HFF-Myc (cell line): ENCODE results near the gene MYO18A.
"Not testable (repeated sequence)": the region's sequence is repeated elsewhere in the genome, so short reads cannot be mapped to it uniquely, and the experiment has no call there.

Experiments
- DNase-seq: peaks from one replicate; pipeline ENCODE4 v3.0.0-alpha.2; 2011; ENCODE audit warnings: low read depth; ENCODE audit errors: extremely low read depth
- H3K4me3 ChIP-seq: replicated peaks from 2 replicates; pipeline ENCODE4 v1.5.1; 2011; ENCODE audit warnings: low read depth, mild to moderate bottlenecking, control low read depth, low read length
- TF ChIP-seq, protein P1 (sequence below): IDR thresholded peaks from 2 replicates; pipeline ENCODE4 v1.5.1; 2012; ENCODE audit warnings: mild to moderate bottlenecking, low read depth, low read length, control low read depth; ENCODE audit errors: missing control alignments

The MYO18A gene

DNA sequence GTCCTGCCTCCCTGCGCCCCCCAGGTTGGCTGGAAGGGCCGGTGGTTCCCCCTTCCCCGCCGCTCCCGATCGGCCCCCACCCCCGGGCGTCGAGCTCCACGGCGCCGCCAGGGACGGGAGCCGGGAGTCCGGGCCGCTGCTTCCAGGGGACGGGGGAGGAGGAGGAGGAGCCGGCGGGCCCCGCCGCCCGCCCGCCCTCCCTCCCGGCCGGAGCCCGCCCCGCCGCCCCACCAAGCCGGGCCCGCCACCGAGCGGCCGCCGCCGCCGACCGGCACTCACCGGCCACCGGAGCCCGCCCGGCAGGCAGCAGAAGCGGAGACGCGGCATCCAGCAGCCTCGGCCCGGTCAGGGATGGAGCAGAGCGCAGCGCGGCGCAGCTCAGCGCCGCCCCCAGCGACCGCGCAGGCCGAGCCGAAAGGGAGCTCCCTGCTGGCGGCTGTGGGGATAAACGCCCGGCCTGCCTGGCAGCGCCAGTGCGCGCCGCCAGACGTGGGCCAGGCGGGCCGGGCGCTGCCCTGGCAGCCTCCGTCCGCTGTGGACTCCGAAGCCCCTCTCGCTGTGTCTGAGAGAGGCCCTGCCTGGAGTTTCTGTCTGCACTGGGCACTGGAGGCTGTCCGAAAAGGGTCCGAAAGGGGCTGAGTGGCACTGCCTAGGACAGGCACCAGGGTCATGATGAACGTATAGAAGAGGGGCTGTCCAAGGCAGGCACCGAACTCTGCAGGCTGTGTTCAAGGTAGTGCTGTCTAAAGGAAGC, at the start of gene MYO18A:
TSS of gene MYO18A (minus strand) at position 365 of the 754 bp plus-strand sequence. CDS start 13,458 bp downstream, outside the sequence.
- H3K4me3 ChIP-seq = peak within 1 kb of the TSS; percentile 53
- no peak for DNase-seq
- TF ChIP-seq, protein P1, sequence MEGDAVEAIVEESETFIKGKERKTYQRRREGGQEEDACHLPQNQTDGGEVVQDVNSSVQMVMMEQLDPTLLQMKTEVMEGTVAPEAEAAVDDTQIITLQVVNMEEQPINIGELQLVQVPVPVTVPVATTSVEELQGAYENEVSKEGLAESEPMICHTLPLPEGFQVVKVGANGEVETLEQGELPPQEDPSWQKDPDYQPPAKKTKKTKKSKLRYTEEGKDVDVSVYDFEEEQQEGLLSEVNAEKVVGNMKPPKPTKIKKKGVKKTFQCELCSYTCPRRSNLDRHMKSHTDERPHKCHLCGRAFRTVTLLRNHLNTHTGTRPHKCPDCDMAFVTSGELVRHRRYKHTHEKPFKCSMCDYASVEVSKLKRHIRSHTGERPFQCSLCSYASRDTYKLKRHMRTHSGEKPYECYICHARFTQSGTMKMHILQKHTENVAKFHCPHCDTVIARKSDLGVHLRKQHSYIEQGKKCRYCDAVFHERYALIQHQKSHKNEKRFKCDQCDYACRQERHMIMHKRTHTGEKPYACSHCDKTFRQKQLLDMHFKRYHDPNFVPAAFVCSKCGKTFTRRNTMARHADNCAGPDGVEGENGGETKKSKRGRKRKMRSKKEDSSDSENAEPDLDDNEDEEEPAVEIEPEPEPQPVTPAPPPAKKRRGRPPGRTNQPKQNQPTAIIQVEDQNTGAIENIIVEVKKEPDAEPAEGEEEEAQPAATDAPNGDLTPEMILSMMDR = peak; percentile 77

DNA sequence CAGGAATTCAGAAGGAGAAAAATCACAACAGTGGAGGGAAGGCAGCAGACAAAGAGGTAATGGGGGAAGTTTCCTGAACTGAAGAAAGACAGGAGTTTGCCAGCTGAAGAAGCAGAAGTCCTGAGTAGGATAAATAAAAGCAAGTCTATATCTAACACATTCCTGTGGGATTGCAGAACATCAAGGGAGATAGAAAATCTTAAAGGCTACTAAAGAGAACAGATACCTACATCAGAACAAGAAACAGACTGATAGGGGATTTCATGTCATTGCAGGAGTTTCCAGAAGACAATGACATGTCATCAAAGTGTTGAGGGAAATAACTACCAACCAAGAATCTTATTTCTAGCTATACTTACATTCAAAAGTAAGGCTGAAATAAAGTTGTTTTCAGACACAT, 45.2 kb upstream of the MYO18A start:
- TF ChIP-seq, protein P1 = no peak

DNA sequence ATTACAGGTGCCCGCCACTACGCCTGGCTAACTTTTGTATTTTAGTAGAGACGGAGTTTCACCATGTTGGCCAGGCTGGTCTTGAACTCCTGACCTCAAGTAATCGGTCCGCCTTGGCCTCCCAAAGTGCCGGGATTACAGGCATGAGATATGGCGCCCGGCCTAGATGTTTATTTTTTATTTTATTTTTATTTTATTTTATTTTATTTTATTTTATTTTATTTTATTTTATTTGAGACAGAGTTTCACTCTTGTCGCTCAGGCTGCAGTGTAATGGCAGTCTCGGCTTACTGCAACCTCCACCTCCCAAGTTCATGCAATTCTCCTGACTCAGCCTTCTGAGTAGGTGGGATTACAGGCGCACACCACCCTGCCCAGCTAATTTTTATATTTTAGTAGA, 41.1 kb upstream of the MYO18A start:
- not testable (repeated sequence) for H3K4me3 ChIP-seq, DNase-seq

More for the DNA sequence above, 45.2 kb upstream of the MYO18A start:
- DNase-seq = no peak
- H3K4me3 ChIP-seq = no peak overlapping the region

DNA sequence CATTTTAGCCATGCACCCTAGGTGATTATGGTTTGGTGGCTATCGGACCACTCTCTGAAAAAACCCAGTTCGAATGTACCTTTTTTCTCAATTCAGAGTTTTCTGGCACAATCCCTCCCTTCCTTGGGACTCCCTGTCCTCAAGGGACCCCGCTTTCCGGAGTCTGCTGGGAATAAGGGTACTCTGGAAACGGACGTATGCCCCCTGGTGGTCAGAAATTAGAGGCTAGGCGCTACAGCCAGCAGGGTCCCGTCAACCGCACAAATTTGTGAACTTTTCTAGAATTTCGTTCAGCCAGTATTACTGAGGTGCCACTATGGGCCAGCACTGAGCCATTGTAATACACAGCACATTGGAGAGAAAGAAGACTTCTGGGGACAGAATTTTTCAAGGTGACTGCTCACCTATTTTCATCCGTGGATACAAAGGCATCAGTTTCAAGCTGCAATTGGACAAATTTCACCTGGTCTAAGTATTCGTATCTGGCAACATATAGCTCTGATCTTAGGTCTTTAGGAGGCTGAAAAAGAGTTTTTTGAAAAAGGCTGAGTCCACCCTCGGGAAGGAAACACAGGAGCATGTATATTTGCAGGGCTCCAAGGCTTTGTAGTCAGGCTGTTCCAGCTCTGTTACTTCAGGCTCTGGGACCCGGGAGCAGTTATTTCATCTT, 39.3 kb upstream of the MYO18A start:
- H3K4me3 ChIP-seq = no peak overlapping the region

GRCh38 chr17:29216856-29217255, 36.7 kb upstream of the MYO18A start:
- no peak overlapping the region for H3K4me3 ChIP-seq
- no peak for DNase-seq
- TF ChIP-seq, protein P1 = no peak

More for the DNA sequence above, 39.3 kb upstream of the MYO18A start:
- DNase-seq = peak; percentile 61
- TF ChIP-seq, protein P1 = peak; percentile 95

DNA sequence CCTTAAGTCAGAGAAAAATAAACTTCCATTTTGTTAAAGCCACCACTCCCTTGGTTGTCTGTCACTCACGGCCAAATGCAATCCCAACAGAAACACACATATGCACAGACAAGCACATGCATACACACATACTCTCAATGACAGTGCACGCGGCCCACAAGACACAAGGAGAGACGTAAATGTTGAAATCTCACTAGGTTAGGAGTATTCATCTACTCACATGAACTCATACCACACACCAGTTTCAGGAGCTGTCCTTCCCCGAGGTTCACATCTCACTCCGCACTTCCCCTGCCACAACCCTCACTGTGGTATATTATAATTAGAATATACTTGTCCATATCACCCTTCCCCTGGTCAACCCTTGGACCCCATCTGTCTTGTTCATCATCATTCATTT, 36.0 kb upstream of the MYO18A start:
- TF ChIP-seq, protein P1 = no peak
- DNase-seq = no peak
- no peak overlapping the region for H3K4me3 ChIP-seq

DNA sequence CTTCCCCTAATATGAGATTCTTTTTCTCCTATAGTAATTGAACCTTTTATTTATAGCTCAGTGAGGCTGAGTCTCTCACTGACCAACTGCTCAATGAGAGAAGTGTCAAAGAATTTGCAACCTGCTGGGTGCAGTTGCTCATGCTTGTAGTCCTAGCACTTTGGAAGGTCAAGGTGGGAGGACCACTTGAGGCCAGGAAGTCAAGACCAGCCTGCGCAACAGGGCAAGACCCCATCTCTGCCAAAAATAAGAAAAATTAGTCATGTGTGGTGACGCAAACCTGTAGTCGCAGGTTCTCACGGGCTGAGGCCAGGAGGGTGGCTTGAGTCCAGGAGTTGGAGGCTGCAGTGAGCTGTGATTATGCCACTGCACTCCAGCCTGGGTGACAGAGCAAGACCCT, 35.5 kb upstream of the MYO18A start:
- TF ChIP-seq, protein P1 = no peak
- no peak for DNase-seq

More for the DNA sequence above, 35.5 kb upstream of the MYO18A start:
- H3K4me3 ChIP-seq = no peak overlapping the region
